Lung (tissue), 12 donors: ENCODE data around the gene SLC25A29. TPM values are rescaled to one million over a fixed set of nuclear protein-coding genes. Genes with fewer than 3 reads are reported as not detected.
"Not testable (repeated sequence)": the region's sequence is repeated elsewhere in the genome, so short reads cannot be mapped to it uniquely, and the experiment has no call there.

Experiments
- ATAC-seq: fragments of 200-7000 bp; cut with Tn5 transposase; one replicate; pipeline ENCODE4 v1.9.1; 2020; ENCODE audit warnings: moderate number of reproducible peaks; ENCODE audit not compliant: insufficient read depth, low FRiP score
- DNase-seq, 3 donors: peaks; one replicate each; pipeline ENCODE4 v3.0.0-alpha.2; 2013 to 2017
- H3K27ac ChIP-seq, 2 donors: one replicate each; pipeline ENCODE4 v1.5.1; 2013; ENCODE audit warnings: mild to moderate bottlenecking in 2 of 2, moderate library complexity in 2 of 2, control low read depth in 1 of 2, inconsistent platforms in 1 of 2, low read depth in 1 of 2, low read length in 1 of 2
- H3K27me3 ChIP-seq, 3 donors: one replicate each; pipeline ENCODE4 v1.5.1; 2013; ENCODE audit warnings: low read length in 2 of 3; ENCODE audit not compliant: control insufficient read depth in 3 of 3, insufficient read depth in 3 of 3
- H3K36me3 ChIP-seq, 4 donors: one replicate each; pipeline ENCODE4 v1.5.1; 2013; ENCODE audit warnings: low read length in 4 of 4, mild to moderate bottlenecking in 1 of 4, moderate library complexity in 1 of 4; ENCODE audit not compliant: control insufficient read depth in 4 of 4, insufficient read depth in 4 of 4
- H3K4me1 ChIP-seq, 5 donors: one replicate each; pipeline ENCODE4 v1.5.1; 2013; ENCODE audit warnings: low read length in 5 of 5, mild to moderate bottlenecking in 2 of 5, moderate library complexity in 1 of 5; ENCODE audit not compliant: control insufficient read depth in 5 of 5, insufficient read depth in 5 of 5
- H3K4me3 ChIP-seq: one replicate; pipeline ENCODE4 v1.5.1; 2013; ENCODE audit warnings: mild to moderate bottlenecking, control low read depth, moderate library complexity
- H3K9ac ChIP-seq, 2 donors: one replicate each; pipeline ENCODE4 v1.5.1; 2013; ENCODE audit warnings: low read length in 2 of 2, control low read depth in 1 of 2; ENCODE audit not compliant: insufficient read depth in 1 of 2
- H3K9me3 ChIP-seq, 4 donors: one replicate each; pipeline ENCODE4 v1.5.1; 2013; ENCODE audit warnings: low read length in 3 of 4, mild to moderate bottlenecking in 1 of 4, moderate library complexity in 1 of 4; ENCODE audit not compliant: control insufficient read depth in 4 of 4, insufficient read depth in 3 of 4
- WGBS, 2 donors: extraction: QIAGEN DNeasy Blood & Tissue Kit; methylation state at CpG; one replicate each; pipeline ENCODE4 v1.1.7; 2013; 5-methylcytosine and 5-hydroxymethylcytosine counted together
- polyA plus RNA-seq, 2 donors: library from polyadenylated mRNA; stranded (reverse); fragments of 200-250 nt; gene quantifications; one replicate each; pipeline ENCODE4 v1.2.1, GENCODE V29; 2013
- total RNA-seq, 2 donors: library from RNA; depleted of rRNA in 1 of 2; stranded (reverse); fragments of >200 nt in 1 of 2; gene quantifications; one replicate each; pipeline ENCODE4 v1.2.1, GENCODE V29; 2014 to 2021
- TF ChIP-seq, protein P1 (sequence below): IDR thresholded peaks from 2 replicates; pipeline ENCODE4 v1.5.1; 2012; ENCODE audit warnings: mild to moderate bottlenecking; ENCODE audit errors: control extremely low read depth, extremely low read depth
- donor health status: control.
- donor health status: control.
- donor health status: Bipolar disorder and iron deficiency.
- donor health status: healthy.
- donor health status: DM: yes; HTN: yes; CAD: no.

SLC25A29 gene
- total and polyA plus RNA-seq, 4 donors: 34.6 to 91.0 (median 60.5) TPM

GRCh38 chr14:100312877-100313400, 6.7 kb upstream of the SLC25A29 start:
- no peaks in the 10 kb centered on the region for H3K36me3 ChIP-seq
- 44 to 50% methylated on average over 10 of the region's 10 CpGs for WGBS, 2 donors
- peaks cover 0 to 2% (median 0%) of the 10 kb centered on the region in 4 donors for H3K9me3 ChIP-seq
- H3K27me3 ChIP-seq: peaks cover 0 to 5% (median 0%) of the 10 kb centered on the region in 3 donors
- ATAC-seq (no peak), DNase-seq (no peak)
- H3K27ac ChIP-seq: no peak overlapping the region
- H3K9ac ChIP-seq: no peak overlapping the region
- TF ChIP-seq, protein P1, sequence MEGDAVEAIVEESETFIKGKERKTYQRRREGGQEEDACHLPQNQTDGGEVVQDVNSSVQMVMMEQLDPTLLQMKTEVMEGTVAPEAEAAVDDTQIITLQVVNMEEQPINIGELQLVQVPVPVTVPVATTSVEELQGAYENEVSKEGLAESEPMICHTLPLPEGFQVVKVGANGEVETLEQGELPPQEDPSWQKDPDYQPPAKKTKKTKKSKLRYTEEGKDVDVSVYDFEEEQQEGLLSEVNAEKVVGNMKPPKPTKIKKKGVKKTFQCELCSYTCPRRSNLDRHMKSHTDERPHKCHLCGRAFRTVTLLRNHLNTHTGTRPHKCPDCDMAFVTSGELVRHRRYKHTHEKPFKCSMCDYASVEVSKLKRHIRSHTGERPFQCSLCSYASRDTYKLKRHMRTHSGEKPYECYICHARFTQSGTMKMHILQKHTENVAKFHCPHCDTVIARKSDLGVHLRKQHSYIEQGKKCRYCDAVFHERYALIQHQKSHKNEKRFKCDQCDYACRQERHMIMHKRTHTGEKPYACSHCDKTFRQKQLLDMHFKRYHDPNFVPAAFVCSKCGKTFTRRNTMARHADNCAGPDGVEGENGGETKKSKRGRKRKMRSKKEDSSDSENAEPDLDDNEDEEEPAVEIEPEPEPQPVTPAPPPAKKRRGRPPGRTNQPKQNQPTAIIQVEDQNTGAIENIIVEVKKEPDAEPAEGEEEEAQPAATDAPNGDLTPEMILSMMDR: no peak
- no peak overlapping the region for H3K4me3 ChIP-seq
- H3K4me1 ChIP-seq: peaks cover 0 to 15% (median 9%) of the 10 kb centered on the region in 5 donors

GRCh38 chr14:100312110-100312876, 6.0 kb upstream of the SLC25A29 start:
- DNase-seq, H3K9ac ChIP-seq, H3K36me3 ChIP-seq, ATAC-seq, H3K27me3 ChIP-seq, H3K4me3 ChIP-seq, H3K9me3 ChIP-seq, H3K27ac ChIP-seq: not testable (repeated sequence)
- 10 to 16% methylated on average over 18 of the region's 18 CpGs for WGBS, 2 donors
- H3K4me1 ChIP-seq: peaks cover 0 to 18% (median 15%) of the 10 kb centered on the region in 5 donors

DNA sequence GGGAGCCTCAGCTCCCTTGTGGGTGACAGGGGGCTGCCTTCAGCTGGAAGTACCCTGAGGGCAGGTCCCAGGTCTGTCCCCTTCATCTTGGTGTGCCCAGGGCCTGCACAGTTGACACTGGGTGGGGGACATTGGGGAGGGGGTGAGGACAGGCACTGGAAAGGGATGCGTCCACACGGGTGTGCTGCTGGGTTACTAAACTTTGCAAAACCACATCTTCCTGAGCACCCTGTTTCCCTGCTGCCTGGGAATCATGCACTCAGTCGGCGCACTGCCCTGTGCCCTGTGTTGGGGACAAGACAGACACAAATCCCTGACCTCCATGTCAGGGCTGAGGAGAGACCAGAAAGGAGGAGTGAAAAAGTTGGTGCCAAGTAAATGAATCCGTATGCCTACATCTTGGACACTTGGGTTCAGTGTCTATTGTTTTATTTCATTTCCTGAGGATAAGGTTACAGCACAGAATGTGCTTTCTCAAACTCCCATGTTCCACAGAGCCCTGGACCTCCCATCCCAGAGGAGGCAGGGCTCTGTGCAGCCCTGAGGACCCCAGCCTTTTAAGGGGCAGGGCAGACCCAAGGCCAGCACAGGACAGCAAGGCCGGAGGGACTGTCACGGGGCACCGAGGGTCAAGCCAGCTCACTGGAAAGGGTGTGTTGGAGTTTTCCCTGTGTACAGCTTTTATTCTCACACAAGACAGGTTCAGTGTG, 2.9 kb upstream of the SLC25A29 start:
- no peaks in the 10 kb centered on the region for H3K36me3 ChIP-seq
- DNase-seq (no peak), ATAC-seq (no peak)
- TF ChIP-seq, protein P1: no peak
- no peak overlapping the region for H3K27ac ChIP-seq
- 52 to 62% methylated on average over 8 of the region's 8 CpGs for WGBS, 2 donors
- no peak overlapping the region for H3K9ac ChIP-seq
- peaks cover 0 to 27% (median 19%) of the 10 kb centered on the region in 5 donors for H3K4me1 ChIP-seq
- peaks cover 0 to 5% (median 0%) of the 10 kb centered on the region in 3 donors for H3K27me3 ChIP-seq
- H3K4me3 ChIP-seq: no peak overlapping the region
- H3K9me3 ChIP-seq: no peaks in the 10 kb centered on the region

DNA sequence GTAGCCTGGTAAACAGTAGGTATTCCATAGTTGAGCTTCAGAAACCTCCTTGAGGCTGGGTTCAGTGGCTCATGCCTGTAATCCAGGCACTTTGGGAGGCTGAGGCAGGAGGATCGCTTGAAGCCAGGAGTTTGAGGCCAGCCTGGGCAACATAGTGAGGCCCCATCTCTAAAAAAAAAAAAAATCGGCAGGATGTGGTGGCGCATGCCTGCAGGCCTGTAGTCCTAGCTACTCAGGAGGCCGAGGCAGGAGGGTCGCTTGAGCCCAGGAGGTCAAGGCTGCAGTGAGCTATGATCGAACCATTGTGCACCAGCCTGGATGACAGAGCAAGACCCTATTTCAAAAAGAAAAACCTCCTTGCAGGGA, 2.2 kb upstream of the SLC25A29 start:
- DNase-seq, H3K9ac ChIP-seq, H3K9me3 ChIP-seq, H3K27me3 ChIP-seq, H3K36me3 ChIP-seq, ATAC-seq, H3K4me3 ChIP-seq, H3K27ac ChIP-seq: not testable (repeated sequence)
- peaks cover 0 to 27% (median 16%) of the 10 kb centered on the region in 5 donors for H3K4me1 ChIP-seq
- WGBS, 2 donors: 77 to 78% methylated on average over 6 of the region's 6 CpGs
